Liver (tissue), 9 donors: Measurements from ENCODE around the gene JTB. TPM values are rescaled to one million over a fixed set of nuclear protein-coding genes. Genes with fewer than 3 reads are reported as not detected.

Experiments used
- DNase-seq: peaks from one replicate; pipeline ENCODE4 v3.0.0-alpha.2; 2017; ENCODE audit warnings: low spot score
- H3K27ac ChIP-seq, 2 donors: one replicate each; pipeline ENCODE4 v1.7.0; 2013; ENCODE audit warnings: inconsistent platforms in 2 of 2, low read length in 2 of 2, control low read depth in 1 of 2, low read depth in 1 of 2, mild to moderate bottlenecking in 1 of 2
- H3K27me3 ChIP-seq, 4 donors: one replicate each; pipeline versions ENCODE4 v1.6.1 to v1.7.0; 2013; ENCODE audit warnings: low read length in 3 of 4, inconsistent platforms in 1 of 4, mild to moderate bottlenecking in 1 of 4, moderate library complexity in 1 of 4; ENCODE audit not compliant: control insufficient read depth in 4 of 4, insufficient read depth in 4 of 4
- H3K36me3 ChIP-seq, 4 donors: one replicate each; pipeline versions ENCODE4 v1.6.1 to v1.7.0; 2013; ENCODE audit warnings: low read length in 3 of 4, mild to moderate bottlenecking in 3 of 4, low read depth in 1 of 4, moderate library complexity in 1 of 4; ENCODE audit not compliant: control insufficient read depth in 4 of 4, insufficient read depth in 3 of 4
- H3K4me1 ChIP-seq, 4 donors: one replicate each; pipeline versions ENCODE4 v1.6.1 to v1.7.0; 2013; ENCODE audit warnings: low read length in 3 of 4, mild to moderate bottlenecking in 3 of 4, moderate library complexity in 1 of 4; ENCODE audit not compliant: control insufficient read depth in 4 of 4, insufficient read depth in 4 of 4
- H3K4me3 ChIP-seq, 3 donors: one replicate each; pipeline versions ENCODE4 v1.6.1 to v1.7.0; 2013; ENCODE audit warnings: low read length in 3 of 3, control low read depth in 1 of 3, low read depth in 1 of 3, mild to moderate bottlenecking in 1 of 3
- H3K9ac ChIP-seq, 2 donors: one replicate each; pipeline ENCODE4 v1.7.0; 2013; ENCODE audit warnings: low read length in 2 of 2, mild to moderate bottlenecking in 2 of 2, moderate library complexity in 2 of 2, control low read depth in 1 of 2, low read depth in 1 of 2
- H3K9me3 ChIP-seq, 4 donors: one replicate each; pipeline versions ENCODE4 v1.6.1 to v1.7.0; 2013; ENCODE audit warnings: low read length in 3 of 4; ENCODE audit not compliant: control insufficient read depth in 4 of 4
- ATF3 ChIP-seq: IDR thresholded peaks from 2 replicates; pipeline ENCODE4 v1.6.1; 2016; ENCODE audit warnings: antibody characterized with exemption
- EGR1 ChIP-seq, 2 donors: IDR thresholded peaks; 2 replicates each; pipeline ENCODE4 v1.6.1; 2016 to 2018; ENCODE audit warnings: antibody characterized with exemption in 2 of 2, low read depth in 2 of 2
- FOXA1 ChIP-seq: IDR thresholded peaks from 2 replicates; pipeline ENCODE4 v1.6.1; 2016; ENCODE audit warnings: antibody characterized with exemption
- GABPA ChIP-seq, 2 donors: IDR thresholded peaks in 1 of 2; conservative IDR thresholded peaks in 1 of 2; 2 replicates each; pipeline ENCODE4 v1.6.1; 2016; ENCODE audit warnings: antibody characterized with exemption in 2 of 2, mild to moderate bottlenecking in 1 of 2, moderate library complexity in 1 of 2
- HNF4G ChIP-seq: IDR thresholded peaks from 2 replicates; pipeline ENCODE4 v1.6.1; 2016; ENCODE audit warnings: antibody characterized with exemption
- MAX ChIP-seq: IDR thresholded peaks from 2 replicates; pipeline ENCODE4 v1.6.1; 2016; ENCODE audit warnings: antibody characterized with exemption
- SP1 ChIP-seq: IDR thresholded peaks from 2 replicates; pipeline ENCODE4 v1.6.1; 2018; ENCODE audit warnings: antibody characterized with exemption, mild to moderate bottlenecking
- WGBS: extraction: QIAGEN DNeasy Blood & Tissue Kit; methylation state at CpG from one replicate; pipeline ENCODE4 v1.1.7; 2013; 5-methylcytosine and 5-hydroxymethylcytosine counted together
- polyA plus RNA-seq, 2 donors: library from polyadenylated mRNA; stranded (reverse) in 1 of 2; unstranded in 1 of 2; fragments of 200-250 nt in 1 of 2; fragments of >200 nt in 1 of 2; fragmentation: Nextera tagmentation in 1 of 2; extraction: Ambion mirVana in 1 of 2; gene quantifications; one replicate each; pipeline versions ENCODE4 v1.2.1 to v1.2.3, GENCODE V29; 2013 to 2015
- total RNA-seq, 2 donors: library from RNA; depleted of rRNA; stranded (reverse); fragments of >200 nt; gene quantifications; one replicate each; pipeline ENCODE4 v1.2.3, GENCODE V29; 2014
- TF ChIP-seq, protein P1 (sequence below): fragments of 150-350 bp; IDR thresholded peaks from 2 replicates; pipeline ENCODE4 v1.5.1; 2017; ENCODE audit warnings: improper control_type of control experiment, low read depth, low read length; ENCODE audit not compliant: missing input control
- donor health status: healthy.
- donor health status: healthy.
- donor health status: healthy.
- donor health status: healthy.
- donor health status: healthy.

JTB gene
- total and polyA plus RNA-seq, 4 donors: 88.9 to 182 (median 124) TPM

GRCh38 chr1:153932156-153933131, 45.0 kb downstream of the JTB start (continued):
- TF ChIP-seq ATF3 (no peak), SP1 (no peak)

DNA sequence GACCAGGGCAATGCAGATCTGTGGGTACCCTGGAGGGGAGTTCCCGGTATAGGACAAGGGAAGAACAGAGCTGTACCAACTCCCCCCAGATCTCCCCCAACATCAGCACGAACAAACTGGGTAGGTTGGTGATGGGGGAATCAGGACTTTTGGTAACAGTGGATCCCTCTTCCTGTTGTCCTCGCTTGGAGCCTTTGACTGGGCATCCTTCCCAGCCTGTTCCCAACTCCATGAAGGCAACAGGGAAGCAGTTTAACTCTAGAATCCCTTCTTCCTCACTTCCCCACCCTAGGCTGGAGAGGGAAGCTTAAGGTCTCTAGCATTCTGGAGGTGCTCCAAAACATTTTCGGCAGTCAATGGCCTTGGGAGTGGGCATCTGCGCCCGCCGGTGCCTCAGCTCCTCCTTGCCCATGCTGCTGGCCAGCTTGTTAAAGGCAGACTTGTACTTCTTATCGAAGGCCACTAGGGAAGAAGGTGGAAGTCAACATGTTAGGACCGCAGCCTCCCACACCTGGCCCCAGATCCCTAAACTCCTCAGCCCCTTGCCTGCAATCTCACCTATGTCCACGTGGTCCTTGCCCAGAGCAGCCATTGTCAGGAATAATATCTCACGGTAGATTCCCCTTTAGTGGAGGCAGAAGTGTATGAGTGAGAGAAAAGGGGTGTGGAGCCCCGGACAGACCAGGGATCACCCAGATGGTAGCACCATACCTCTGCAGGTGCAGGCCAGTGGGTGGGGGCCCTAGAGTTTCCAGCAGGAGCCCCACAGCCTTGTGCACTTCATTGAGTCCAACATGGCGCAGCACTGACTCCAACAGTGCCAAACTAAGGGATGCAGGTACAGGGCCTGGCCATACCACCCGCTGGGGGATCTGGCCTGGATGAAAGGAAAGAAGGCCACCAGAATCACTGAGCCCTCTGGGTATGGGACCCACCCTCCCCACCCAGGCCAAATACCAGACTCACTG, 47.2 kb downstream of the JTB start:
- Histone ChIP-seq H3K9ac (no peak overlapping the region), H3K27ac (no peak overlapping the region), H3K36me3 (peaks cover 4 to 50% (median 23%) of the 10 kb centered on the region in 4 donors), H3K4me3 (no peak overlapping the region), H3K9me3 (no peaks in the 10 kb centered on the region), H3K4me1 (no peaks in the 10 kb centered on the region), H3K27me3 (no peaks in the 10 kb centered on the region)
- 92% methylated on average over 14 of the region's 14 CpGs for WGBS
- TF ChIP-seq MAX: no peak
- TF ChIP-seq, protein P1, sequence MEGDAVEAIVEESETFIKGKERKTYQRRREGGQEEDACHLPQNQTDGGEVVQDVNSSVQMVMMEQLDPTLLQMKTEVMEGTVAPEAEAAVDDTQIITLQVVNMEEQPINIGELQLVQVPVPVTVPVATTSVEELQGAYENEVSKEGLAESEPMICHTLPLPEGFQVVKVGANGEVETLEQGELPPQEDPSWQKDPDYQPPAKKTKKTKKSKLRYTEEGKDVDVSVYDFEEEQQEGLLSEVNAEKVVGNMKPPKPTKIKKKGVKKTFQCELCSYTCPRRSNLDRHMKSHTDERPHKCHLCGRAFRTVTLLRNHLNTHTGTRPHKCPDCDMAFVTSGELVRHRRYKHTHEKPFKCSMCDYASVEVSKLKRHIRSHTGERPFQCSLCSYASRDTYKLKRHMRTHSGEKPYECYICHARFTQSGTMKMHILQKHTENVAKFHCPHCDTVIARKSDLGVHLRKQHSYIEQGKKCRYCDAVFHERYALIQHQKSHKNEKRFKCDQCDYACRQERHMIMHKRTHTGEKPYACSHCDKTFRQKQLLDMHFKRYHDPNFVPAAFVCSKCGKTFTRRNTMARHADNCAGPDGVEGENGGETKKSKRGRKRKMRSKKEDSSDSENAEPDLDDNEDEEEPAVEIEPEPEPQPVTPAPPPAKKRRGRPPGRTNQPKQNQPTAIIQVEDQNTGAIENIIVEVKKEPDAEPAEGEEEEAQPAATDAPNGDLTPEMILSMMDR: no peak
- DNase-seq: no peak

- TF ChIP-seq GABPA (IDR thresholded peaks at IDR 0.05 in 1 of 2, conservative IDR thresholded peaks at IDR 0.05 in 1 of 2): no peak
- no peak for TF ChIP-seq FOXA1
- no peak for TF ChIP-seq HNF4G
- no peaks in the 10 kb centered on the region for H3K9me3 ChIP-seq
- no peak overlapping the region for H3K27ac ChIP-seq
- peaks cover 4 to 42% (median 18%) of the 10 kb centered on the region in 4 donors for H3K36me3 ChIP-seq
- H3K9ac ChIP-seq: no peak overlapping the region
- 91% methylated on average over 5 of the region's 5 CpGs for WGBS
- no peak for DNase-seq
- H3K27me3 ChIP-seq: no peaks in the 10 kb centered on the region
- no peak overlapping the region for H3K4me3 ChIP-seq
- no peaks in the 10 kb centered on the region for H3K4me1 ChIP-seq
Measured at GRCh38 chr1:153929426-153929825, 48.0 kb downstream of the JTB start.

GRCh38 chr1:153928791-153929341, 48.6 kb downstream of the JTB start:
- H3K9ac ChIP-seq: no peak overlapping the region
- peak overlapping the region in 1 of 2 donors; percentile 50 for H3K27ac ChIP-seq
- peaks cover 4 to 37% (median 16%) of the 10 kb centered on the region in 4 donors for H3K36me3 ChIP-seq
- H3K9me3 ChIP-seq: no peaks in the 10 kb centered on the region
- no peak overlapping the region for H3K4me3 ChIP-seq
- H3K27me3 ChIP-seq: no peaks in the 10 kb centered on the region
- H3K4me1 ChIP-seq: peaks cover 2 to 5% (median 3%) of the 10 kb centered on the region in 4 donors
- 74% methylated on average over 4 of the region's 4 CpGs for WGBS
- no peak for DNase-seq
- TF ChIP-seq SP1 (no peak), EGR1 (IDR thresholded peaks at IDR 0.05; ENCODE audit: low read depth in 2 of 2) (no peak)
